Measurements from ENCODE around the gene MAP4K4.

MAP4K4 gene

DNA sequence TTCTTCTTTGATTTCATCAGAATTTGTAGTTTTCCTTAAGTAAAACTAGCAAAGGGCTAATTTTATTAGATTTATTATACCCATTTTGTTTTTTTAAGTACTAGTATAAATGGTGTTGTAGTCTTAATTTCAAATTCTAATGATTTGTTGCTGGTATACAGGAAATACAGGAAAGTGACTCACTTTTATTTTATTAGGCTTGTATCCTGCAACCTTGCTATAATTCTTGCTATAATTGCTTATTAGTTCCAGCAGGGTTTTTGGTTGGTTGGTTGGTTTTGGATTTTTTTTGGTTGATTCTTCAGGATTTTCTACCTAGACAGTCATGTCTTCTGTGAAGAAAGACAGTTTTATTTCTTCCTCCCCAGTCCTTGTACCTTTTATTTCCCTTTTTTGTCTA lies 183.6 kb downstream of the MAP4K4 start:
- DNase-seq = no peak

- no peak for DNase-seq
Measured at GRCh38 chr2:101882769-101883307, 185.3 kb downstream of the MAP4K4 start.

DNA sequence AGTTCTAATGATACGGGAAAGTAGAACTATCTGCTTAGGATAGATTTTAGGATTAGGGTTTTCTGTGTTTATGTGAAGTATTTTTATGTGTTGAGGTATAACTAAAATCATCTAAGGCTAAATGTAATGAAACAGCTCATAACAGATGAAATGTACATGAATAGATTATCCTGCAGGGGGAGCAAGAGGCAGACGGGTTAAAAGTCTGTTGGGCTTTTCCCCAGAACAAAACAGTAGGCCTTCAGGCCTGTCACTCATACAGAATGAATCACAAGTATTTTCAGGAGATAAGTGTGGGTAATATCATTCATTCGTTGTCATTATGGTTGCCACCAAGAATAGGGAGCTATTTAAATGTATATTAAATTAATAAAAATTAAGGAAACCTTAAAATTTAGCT lies 186.4 kb downstream of the MAP4K4 start:
- DNase-seq = peak; percentile 83

- no peak for DNase-seq
Measured at GRCh38 chr2:101884423-101884822, 186.9 kb downstream of the MAP4K4 start.

DNA sequence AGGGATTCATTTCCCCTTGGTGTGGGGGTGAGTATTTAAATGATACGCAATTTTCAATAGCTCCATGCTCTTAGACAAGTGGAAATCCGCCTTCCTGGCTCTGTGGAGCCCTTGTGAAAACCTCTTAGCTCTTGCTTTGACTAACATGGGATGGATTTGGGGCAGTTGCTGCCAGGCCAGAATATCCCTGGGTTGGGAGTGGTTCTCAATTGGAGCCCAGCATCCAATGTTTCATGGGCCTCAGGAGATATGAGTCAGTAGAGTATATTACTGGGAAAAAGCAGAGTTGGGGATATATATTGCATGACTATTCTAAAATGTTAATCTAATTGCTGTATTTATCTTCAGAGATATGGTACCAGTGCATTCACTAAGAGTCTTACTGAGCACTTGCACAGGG lies 189.8 kb downstream of the MAP4K4 start:
- no peak for DNase-seq

- DNase-seq = no peak
Measured at GRCh38 chr2:101889460-101890098, 192.1 kb downstream of the MAP4K4 start.

- no peak for DNase-seq
Measured at GRCh38 chr2:101892377-101892776, 194.9 kb downstream of the MAP4K4 start.

DNA sequence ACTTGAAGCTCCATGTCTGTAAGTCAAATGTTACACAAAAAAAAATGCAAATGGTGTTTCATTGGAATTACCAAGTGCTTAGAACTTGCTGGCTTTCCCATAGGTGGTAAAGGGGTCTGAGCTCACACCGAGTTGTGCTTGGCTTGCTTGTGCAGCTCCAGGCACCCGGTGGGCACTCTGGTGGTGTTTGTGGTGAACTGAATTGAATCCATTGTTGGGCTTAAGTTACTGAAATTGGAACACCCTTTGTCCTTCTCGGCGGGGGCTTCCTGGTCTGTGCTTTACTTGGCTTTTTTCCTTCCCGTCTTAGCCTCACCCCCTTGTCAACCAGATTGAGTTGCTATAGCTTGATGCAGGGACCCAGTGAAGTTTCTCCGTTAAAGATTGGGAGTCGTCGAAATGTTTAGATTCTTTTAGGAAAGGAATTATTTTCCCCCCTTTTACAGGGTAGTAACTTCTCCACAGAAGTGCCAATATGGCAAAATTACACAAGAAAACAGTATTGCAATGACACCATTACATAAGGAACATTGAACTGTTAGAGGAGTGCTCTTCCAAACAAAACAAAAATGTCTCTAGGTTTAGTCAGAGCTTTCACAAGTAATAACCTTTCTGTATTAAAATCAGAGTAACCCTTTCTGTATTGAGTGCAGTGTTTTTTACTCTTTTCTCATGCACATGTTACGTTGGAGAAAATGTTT lies 196.3 kb downstream of the MAP4K4 start:
- DNase-seq = no peak

DNA sequence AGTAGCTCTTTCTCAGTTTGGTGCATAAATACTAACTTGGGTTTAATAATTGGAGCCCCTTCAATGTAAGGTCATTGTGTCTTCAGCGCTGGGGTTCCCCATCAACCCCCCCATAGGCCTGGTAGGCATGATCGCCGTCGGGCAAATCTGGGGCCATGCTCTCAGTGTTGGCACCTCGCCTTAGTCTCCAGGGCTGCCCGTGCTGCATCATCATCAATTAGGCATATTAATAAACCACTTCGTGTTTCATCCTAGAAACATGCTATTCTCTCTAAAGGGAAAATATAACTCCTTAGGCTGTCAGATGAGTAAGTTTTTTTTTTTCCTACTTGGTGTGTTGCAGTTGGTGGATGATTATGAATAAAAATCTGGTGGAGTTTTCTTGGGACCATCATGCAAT lies 197.5 kb downstream of the MAP4K4 start:
- DNase-seq = no peak

- no peak for DNase-seq
Measured at GRCh38 chr2:101895819-101896322, 198.4 kb downstream of the MAP4K4 start.

- no peak for DNase-seq
Measured at GRCh38 chr2:101897301-101897700, 199.8 kb downstream of the MAP4K4 start.

DNA sequence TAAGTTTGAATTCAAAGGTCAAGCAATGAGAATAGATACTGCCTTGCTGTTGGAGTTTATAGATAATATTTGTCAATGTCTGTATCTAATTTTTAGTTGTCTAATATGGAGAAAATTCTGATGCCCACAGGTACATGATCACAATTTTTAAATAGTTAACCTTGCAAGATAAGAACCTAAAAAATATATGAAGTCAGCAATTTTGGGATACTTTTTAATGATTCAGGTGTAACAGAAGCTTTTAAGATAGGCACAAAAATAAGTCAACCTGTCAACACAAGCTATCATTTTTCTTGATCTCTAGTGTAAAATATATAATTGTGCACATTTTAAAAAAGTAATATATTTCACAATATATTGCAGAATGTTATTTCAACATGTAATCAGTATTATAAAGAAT lies 201.8 kb downstream of the MAP4K4 start:
- no peak for DNase-seq

DNA sequence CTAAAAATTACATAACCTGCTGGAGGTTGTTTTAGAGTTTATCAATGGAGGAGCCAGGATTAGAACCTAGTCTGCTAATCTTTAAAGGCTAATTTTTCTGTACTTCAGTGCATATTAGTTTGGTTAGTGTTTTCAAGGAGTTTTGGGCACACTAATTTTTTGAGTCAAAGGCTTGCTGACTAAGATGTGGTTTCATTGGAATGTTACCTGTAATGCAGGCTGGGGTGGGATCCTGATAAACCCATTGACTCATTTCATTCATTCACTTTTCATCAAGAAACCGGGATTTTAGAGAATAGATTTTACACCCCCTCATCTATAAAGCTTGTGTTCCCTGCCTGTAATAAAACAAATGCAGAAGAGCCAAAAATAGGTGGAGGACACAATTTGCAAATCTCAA lies 202.4 kb downstream of the MAP4K4 start:
- no peak for DNase-seq

DNA sequence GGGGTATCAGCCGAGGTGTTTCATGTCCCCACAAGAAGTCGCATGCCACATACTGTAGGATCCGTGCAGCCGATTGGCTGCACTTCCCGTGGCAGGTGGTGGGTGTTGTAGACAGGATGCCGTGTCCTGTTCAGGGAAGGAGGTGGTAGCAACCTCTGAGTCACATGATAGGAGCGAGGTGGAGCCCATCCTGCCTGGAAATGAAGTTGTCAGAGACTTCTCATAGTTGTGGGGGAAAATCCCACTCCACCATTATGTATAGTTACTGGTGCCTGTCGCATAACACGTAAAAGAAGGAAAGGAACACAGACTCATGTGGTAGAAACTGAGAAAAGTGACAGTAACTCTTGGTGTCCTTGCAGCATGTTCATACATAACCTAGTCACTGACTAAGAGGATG lies 202.9 kb downstream of the MAP4K4 start:
- DNase-seq = no peak

- no peak for DNase-seq
Measured at GRCh38 chr2:101901241-101901640, 203.7 kb downstream of the MAP4K4 start.

DNA sequence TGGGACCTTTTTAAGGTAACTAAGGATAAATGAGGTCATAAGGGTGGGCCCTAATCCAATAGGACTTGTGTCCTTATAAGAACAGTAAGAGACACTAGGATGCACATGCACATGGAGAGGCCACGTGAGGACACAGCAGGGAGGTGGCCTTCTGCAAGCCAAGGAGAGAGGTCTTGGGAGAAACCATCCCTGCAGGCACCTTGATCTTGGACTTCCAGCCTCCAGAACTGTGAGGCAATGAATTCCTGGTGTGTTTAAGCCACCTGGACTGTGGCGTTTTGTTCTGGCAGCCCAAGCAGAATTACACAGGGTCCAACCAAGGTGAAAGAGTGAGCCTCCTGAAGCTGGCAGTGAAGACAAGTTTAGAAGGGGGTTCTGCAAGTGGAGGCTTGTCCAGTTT lies 204.7 kb downstream of the MAP4K4 start:
- no peak for DNase-seq

DNA sequence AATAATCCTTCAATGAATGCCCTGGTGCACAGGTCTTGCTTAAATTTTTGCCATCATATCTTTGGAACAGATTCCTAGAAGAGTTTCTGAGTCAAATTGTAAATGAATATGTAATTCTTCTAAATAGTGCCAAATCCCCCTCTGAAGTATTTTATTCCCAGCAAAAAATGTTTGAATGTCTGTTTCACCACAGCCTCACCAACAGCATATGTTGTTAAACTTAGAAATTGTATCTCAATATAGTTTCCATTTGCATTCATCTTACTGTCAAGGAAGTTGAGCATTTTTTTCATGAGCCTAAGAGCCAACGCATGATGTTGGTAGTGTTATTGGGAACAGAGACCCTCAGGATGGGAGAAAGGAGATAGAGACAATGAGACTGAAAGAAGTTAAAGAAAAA lies 207.4 kb downstream of the MAP4K4 start:
- DNase-seq = no peak

DNA sequence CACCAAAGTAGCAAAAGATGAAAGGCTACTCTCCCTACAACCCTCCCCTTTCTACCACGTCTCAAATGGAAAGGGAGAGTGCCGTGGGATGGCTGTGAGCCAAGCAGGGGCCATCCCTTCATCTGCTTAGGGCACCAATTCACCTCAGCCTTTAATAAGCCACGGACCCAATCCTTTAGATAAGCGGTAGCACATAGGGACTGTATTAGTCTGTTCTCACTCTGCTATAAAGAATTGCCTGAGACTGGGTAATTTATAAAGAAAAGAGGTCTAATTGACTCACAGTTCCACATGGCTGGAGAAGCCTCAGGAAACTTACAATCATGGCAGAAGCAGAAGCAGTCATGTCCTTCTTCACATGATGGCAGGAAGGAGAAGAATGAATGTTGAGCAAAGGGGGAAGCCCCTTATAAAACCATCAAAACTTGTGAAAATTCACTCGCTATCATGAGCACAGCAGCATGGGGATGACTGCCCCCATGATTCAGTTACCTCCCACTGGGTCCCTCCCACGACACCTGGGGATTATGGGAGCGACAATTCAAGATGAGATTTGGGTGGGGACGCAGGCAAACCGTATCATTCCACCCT lies 208.3 kb downstream of the MAP4K4 start:
- no peak for DNase-seq

DNA sequence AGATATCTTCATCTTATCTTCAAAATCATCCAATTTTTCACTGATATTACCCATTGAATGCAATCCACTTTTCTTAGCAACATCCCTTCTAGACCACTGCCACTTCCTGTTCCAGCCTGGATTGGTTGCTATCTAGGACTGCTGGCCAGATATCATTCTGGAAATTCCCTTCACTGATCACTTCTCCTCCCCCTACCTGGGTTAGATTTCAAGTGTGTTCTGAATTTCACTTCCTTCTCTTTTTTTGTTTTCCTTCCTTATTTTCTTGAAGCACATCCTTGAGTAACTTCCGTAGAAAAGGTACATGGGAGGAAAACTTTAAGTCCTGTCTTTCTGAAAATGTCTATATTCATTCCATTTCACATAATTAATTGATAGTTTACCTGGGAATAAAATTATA lies 212.3 kb downstream of the MAP4K4 start:
- DNase-seq = peak; percentile 27

- DNase-seq = peak; percentile 87
Measured at GRCh38 chr2:101912545-101912944, 215.0 kb downstream of the MAP4K4 start.

- DNase-seq = peak; percentile 94
Measured at GRCh38 chr2:101921319-101921952, 223.9 kb downstream of the MAP4K4 start.

- no peak for DNase-seq
Measured at GRCh38 chr2:101921953-101922325, 224.4 kb downstream of the MAP4K4 start.

DNA sequence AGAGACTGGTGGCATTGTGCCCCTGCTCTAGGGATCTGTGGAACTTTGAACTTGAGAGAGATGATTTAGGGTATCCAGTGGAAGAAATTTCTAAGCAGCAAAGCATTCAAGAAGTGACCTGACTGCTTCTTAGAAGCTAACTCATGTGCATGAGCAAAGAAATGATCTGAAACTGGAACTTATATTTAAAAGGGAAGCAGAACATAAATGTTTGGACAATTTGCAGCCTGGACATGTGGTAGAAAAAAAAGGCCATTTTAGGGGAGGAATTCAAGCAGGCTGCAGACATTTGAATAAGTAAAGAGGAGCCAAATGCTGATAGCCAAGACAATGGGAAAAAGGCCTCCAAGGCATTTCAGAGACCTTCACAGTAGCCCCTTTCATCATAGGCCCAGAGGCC lies 226.8 kb downstream of the MAP4K4 start:
- DNase-seq = peak; percentile 37

DNA sequence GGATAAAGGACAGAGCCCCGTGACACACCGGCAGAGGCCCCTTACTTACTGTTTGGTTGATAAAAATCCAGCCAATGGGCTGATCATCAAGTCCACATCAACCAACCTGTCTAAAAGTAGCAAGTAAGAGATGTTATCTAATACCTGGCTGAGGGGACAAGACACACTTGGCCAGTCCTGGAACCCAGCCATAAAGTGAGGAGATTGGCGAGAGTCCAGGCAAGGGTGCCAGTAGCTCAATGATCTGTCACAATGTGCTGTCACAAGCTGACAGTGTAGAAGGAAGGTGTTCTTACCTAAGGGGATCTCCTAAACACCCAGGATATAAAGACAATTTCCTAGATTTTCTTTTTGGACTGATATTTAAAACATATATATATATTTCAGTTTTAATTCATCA lies 232.5 kb downstream of the MAP4K4 start:
- DNase-seq = no peak

All from suppressor macrophage treated with lipopolysaccharide for 4 hours (primary cell).